RWPE2 (cell line): ENCODE data around the gene CUBN.

ENCODE experiments used
- ATAC-seq: fragments of 200-7000 bp; cut with Tn5 transposase; 3 replicates; pipeline ENCODE4 v1.9.1; 2021; ENCODE audit warnings: low read depth
- DNase-seq: peaks from one replicate; pipeline ENCODE4 v3.0.0-alpha.2; 2020; ENCODE audit warnings: low spot score
- H3K27ac ChIP-seq: fragments of 450-650 bp; 2 replicates; pipeline ENCODE4 v1.5.1; 2017; ENCODE audit warnings: mild to moderate bottlenecking; ENCODE audit not compliant: poor library complexity, severe bottlenecking
- H3K27me3 ChIP-seq: fragments of 250-450 bp; sonication (Bioruptor Pico); 2 replicates; pipeline ENCODE4 v1.5.1; 2021; ENCODE audit warnings: mild to moderate bottlenecking, moderate library complexity; ENCODE audit not compliant: insufficient read depth, poor library complexity, severe bottlenecking
- H3K36me3 ChIP-seq: fragments of 250-450 bp; sonication (Bioruptor Pico); 2 replicates; pipeline ENCODE4 v1.5.1; 2020; ENCODE audit warnings: low read depth, mild to moderate bottlenecking, moderate library complexity
- H3K4me1 ChIP-seq: fragments of 250-450 bp; sonication (Bioruptor Pico); 2 replicates; pipeline ENCODE4 v1.5.1; 2021; ENCODE audit warnings: mild to moderate bottlenecking, moderate library complexity; ENCODE audit not compliant: insufficient read depth, poor library complexity, severe bottlenecking
- H3K4me3 ChIP-seq: fragments of 250-450 bp; sonication (Bioruptor Pico); 2 replicates; pipeline ENCODE4 v1.5.1; 2021; ENCODE audit warnings: mild to moderate bottlenecking, moderate library complexity; ENCODE audit not compliant: severe bottlenecking
- H3K9me3 ChIP-seq: fragments of 250-450 bp; sonication (Bioruptor Pico); 2 replicates; pipeline ENCODE4 v1.5.1; 2021; ENCODE audit warnings: mild to moderate bottlenecking, moderate library complexity; ENCODE audit not compliant: severe bottlenecking
- CTCF ChIP-seq: fragments of 450-650 bp; IDR thresholded peaks from one replicate; pipeline ENCODE4 v1.5.1; 2017; ENCODE audit warnings: mild to moderate bottlenecking, moderate library complexity; ENCODE audit not compliant: poor library complexity, severe bottlenecking

CUBN gene

GRCh38 chr10:16941870-16942269 lies 187.7 kb downstream of the CUBN start:
- no peak; the same call in 2 of the 3 replicates for ATAC-seq
- no peak for DNase-seq

GRCh38 chr10:16941067-16941466 lies 188.5 kb downstream of the CUBN start:
- Histone ChIP-seq H3K27me3 (no peaks in the 10 kb centered on the region), H3K4me3 (no peak overlapping the region), H3K27ac (no peak overlapping the region), H3K4me1 (no peaks in the 10 kb centered on the region), H3K36me3 (no peaks in the 10 kb centered on the region), H3K9me3 (no peaks in the 10 kb centered on the region)
- TF ChIP-seq CTCF, result no peak
- DNase-seq (no peak), ATAC-seq (no peak)

More at GRCh38 chr10:16941870-16942269, 187.7 kb downstream of the CUBN start:
- H3K9me3 ChIP-seq, result no peaks in the 10 kb centered on the region
- no peaks in the 10 kb centered on the region for H3K4me1 ChIP-seq
- TF ChIP-seq CTCF, result no peak
- no peaks in the 10 kb centered on the region for H3K36me3 ChIP-seq
- no peak overlapping the region for H3K4me3 ChIP-seq
- no peak overlapping the region for H3K27ac ChIP-seq
- H3K27me3 ChIP-seq, result no peaks in the 10 kb centered on the region

- DNase-seq, result no peak
- no peak for TF ChIP-seq CTCF
- Histone ChIP-seq H3K9me3 (no peaks in the 10 kb centered on the region), H3K4me1 (no peaks in the 10 kb centered on the region), H3K4me3 (no peak overlapping the region), H3K27ac (no peak overlapping the region), H3K36me3 (no peaks in the 10 kb centered on the region), H3K27me3 (no peaks in the 10 kb centered on the region)
- no peak for ATAC-seq
Measured at GRCh38 chr10:16938952-16939351, 190.7 kb downstream of the CUBN start.

GRCh38 chr10:16934461-16934860 lies 195.2 kb downstream of the CUBN start:
- no peak overlapping the region for H3K27ac ChIP-seq
- no peaks in the 10 kb centered on the region for H3K36me3 ChIP-seq
- H3K9me3 ChIP-seq, result no peaks in the 10 kb centered on the region
- DNase-seq (no peak), ATAC-seq (no peak)
- no peak for TF ChIP-seq CTCF
- H3K4me3 ChIP-seq, result no peak overlapping the region
- no peaks in the 10 kb centered on the region for H3K4me1 ChIP-seq
- H3K27me3 ChIP-seq, result no peaks in the 10 kb centered on the region

GRCh38 chr10:16933783-16934182 lies 195.8 kb downstream of the CUBN start:
- no peaks in the 10 kb centered on the region for H3K4me1 ChIP-seq
- no peak for TF ChIP-seq CTCF

More at GRCh38 chr10:16933783-16934182, 195.8 kb downstream of the CUBN start:
- Histone ChIP-seq H3K36me3 (no peaks in the 10 kb centered on the region), H3K4me3 (no peak overlapping the region), H3K27ac (no peak overlapping the region), H3K27me3 (no peaks in the 10 kb centered on the region), H3K9me3 (no peaks in the 10 kb centered on the region)
- DNase-seq, result no peak
- no peak for ATAC-seq
